ENCODE measurements around the gene IPO7.

DNA sequence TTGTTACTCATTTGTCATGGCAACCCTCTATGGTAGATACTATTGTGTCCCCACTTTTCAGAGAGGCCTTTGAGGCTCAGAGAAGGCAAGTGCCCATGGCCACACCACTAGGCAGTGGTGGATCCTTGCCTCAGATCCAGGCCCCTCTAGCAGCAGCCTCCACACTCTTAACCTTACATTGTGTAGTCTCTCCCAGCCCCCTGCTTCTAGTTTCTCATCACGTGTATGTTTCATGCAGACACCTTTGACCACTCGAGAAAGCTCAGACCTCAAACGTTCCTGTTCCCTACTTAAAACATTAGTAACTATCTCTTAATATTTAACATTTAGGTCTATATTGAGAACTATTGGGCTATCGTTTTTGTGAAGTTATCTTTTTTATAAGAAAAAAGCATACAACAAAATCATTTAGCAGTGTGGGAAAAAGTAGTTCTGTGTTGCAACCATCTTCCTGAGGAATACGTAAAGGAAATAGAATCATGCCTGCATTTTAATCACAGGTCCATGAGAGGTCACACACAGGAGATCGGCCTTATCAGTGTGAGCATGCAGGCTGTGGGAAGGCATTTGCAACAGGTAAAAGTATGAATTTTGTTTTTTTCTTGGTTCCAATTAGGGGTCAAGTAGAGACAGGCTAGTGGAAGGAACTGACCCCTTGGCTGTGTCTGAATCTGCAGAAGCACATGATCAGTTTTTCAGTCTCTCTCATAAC is 111.5 kb downstream of the IPO7 start:
- TF ChIP-seq POLR2AphosphoS5 (IDR thresholded peaks at IDR 0.05; ENCODE audit: low read depth, low read length) = no peak
- TF ChIP-seq POLR2A (IDR thresholded peaks at IDR 0.05; ENCODE audit: low read depth, low read length) = no peak
- no peak for TF ChIP-seq POU2F2 (IDR thresholded peaks at IDR 0.05; ENCODE audit: low read depth, low read length)
